ENCODE data around the gene CTSE.

The CTSE gene

DNA sequence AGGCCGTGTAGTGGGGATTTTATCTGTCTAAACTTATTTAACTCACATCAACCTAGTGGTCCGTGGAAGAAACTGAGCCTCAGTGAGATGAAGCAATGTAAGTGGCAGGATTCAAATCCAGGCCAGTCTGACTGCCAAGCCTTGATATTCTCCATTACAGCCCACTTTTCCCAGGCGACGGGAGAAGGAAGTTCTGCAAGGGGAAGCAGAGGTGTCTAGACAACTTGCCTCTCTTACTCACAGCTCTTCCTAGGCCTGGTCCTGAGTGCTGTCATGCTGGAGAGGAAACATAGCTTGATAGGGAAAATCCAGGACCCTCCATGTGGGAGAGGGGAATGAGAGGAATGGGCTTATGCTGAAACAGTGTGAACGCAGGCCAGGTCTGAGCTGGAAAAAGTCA, 9.1 kb downstream of the CTSE start:
- Histone ChIP-seq H3K36me3 (ENCODE audit: control insufficient read depth, insufficient read depth, low read length) (no peaks in the 10 kb centered on the region), H3K4me1 (ENCODE audit: control insufficient read depth, insufficient read depth, low read length) (0 out of 2 replicates have a peak, but pooled peaks cover 2% of the 10 kb centered on the region), H3K27ac (ENCODE audit: low read length) (no peak overlapping the region), H3K9me3 (ENCODE audit: control insufficient read depth, insufficient read depth, low read length) (no peaks in the 10 kb centered on the region), H3K27me3 (ENCODE audit: control insufficient read depth, insufficient read depth, low read length) (no peaks in the 10 kb centered on the region), H3K4me3 (ENCODE audit: low read length) (no peak overlapping the region)
- DNase-seq (ENCODE audit: low read depth, low spot score): no peak
- WGBS (ENCODE audit: insufficient coverage, insufficient read length): no CpG with 5 or more reads among the region's 5 CpGs

DNA sequence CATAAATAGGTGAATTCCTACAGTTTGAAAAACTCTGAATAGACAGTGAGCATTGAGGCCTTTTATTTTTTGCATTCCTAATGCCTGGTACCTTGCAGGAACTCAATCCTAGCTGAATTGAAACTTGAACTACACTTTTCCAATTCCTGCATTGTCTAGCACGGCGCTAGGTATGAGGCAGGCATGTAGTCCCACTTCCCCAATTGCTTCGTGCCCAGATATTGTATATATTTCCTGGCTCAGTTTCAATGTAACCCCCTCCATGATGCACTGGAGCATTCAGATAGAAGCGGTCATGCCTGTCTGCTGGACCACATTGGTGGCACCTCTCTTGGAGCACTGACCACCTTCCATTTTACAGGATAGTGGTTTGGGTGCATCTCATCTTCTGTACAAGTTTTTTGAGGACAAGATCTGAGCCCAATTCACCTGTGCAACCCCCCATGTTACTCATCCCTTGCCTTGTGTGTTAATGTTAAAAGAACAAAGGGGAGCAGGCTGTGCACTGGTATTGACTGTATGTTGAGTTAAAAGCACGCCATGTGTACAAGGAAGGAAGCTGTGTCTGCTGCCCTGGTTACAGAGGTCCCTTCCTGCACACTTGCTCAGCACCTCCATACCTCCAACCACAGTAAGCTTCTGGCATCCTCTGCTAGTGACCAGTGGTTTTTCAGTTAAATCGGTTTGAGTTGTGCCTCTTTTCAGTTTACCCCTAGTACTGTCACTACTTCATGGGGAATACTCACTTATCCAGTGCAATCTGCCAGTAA, 10.5 kb downstream of the CTSE start:
- no peak overlapping the region for H3K27ac ChIP-seq (ENCODE audit: low read length)
- no peak overlapping the region for H3K4me3 ChIP-seq (ENCODE audit: low read length)
- H3K4me1 ChIP-seq (ENCODE audit: control insufficient read depth, insufficient read depth, low read length): 0 out of 2 replicates have a peak, but pooled peaks cover 2% of the 10 kb centered on the region
- H3K36me3 ChIP-seq (ENCODE audit: control insufficient read depth, insufficient read depth, low read length): no peaks in the 10 kb centered on the region
- DNase-seq (ENCODE audit: low read depth, low spot score): no peak
- no CpG with 5 or more reads among the region's 6 CpGs for WGBS (ENCODE audit: insufficient coverage, insufficient read length)
- no peaks in the 10 kb centered on the region for H3K27me3 ChIP-seq (ENCODE audit: control insufficient read depth, insufficient read depth, low read length)
- H3K9me3 ChIP-seq (ENCODE audit: control insufficient read depth, insufficient read depth, low read length): no peaks in the 10 kb centered on the region

- Histone ChIP-seq H3K9me3 (ENCODE audit: control insufficient read depth, insufficient read depth, low read length) (no peaks in the 10 kb centered on the region), H3K36me3 (ENCODE audit: control insufficient read depth, insufficient read depth, low read length) (no peaks in the 10 kb centered on the region), H3K4me1 (ENCODE audit: control insufficient read depth, insufficient read depth, low read length) (0 out of 2 replicates have a peak, but pooled peaks cover 2% of the 10 kb centered on the region), H3K27ac (ENCODE audit: low read length) (no peak overlapping the region), H3K4me3 (ENCODE audit: low read length) (no peak overlapping the region), H3K27me3 (ENCODE audit: control insufficient read depth, insufficient read depth, low read length) (no peaks in the 10 kb centered on the region)
- no peak for DNase-seq (ENCODE audit: low read depth, low spot score)
- no CpG with 5 or more reads among the region's 17 CpGs for WGBS (ENCODE audit: insufficient coverage, insufficient read length)
Measured at GRCh38 chr1:206012086-206012859, 11.4 kb downstream of the CTSE start.

GRCh38 chr1:206011057-206011456, 12.6 kb downstream of the CTSE start:
- Histone ChIP-seq H3K9me3 (ENCODE audit: control insufficient read depth, insufficient read depth, low read length) (no peaks in the 10 kb centered on the region), H3K27ac (ENCODE audit: low read length) (no peak overlapping the region), H3K4me1 (ENCODE audit: control insufficient read depth, insufficient read depth, low read length) (0 out of 2 replicates have a peak, but pooled peaks cover 2% of the 10 kb centered on the region), H3K27me3 (ENCODE audit: control insufficient read depth, insufficient read depth, low read length) (no peaks in the 10 kb centered on the region), H3K4me3 (ENCODE audit: low read length) (no peak overlapping the region), H3K36me3 (ENCODE audit: control insufficient read depth, insufficient read depth, low read length) (no peaks in the 10 kb centered on the region)
- WGBS (ENCODE audit: insufficient coverage, insufficient read length): no CpG with 5 or more reads among the region's 8 CpGs
- no peak for DNase-seq (ENCODE audit: low read depth, low spot score)

- H3K36me3 ChIP-seq (ENCODE audit: control insufficient read depth, insufficient read depth, low read length): no peaks in the 10 kb centered on the region
- no CpG with 5 or more reads among the region's 5 CpGs for WGBS (ENCODE audit: insufficient coverage, insufficient read length)
- no peaks in the 10 kb centered on the region for H3K27me3 ChIP-seq (ENCODE audit: control insufficient read depth, insufficient read depth, low read length)
- 0 out of 2 replicates have a peak, but pooled peaks cover 2% of the 10 kb centered on the region for H3K4me1 ChIP-seq (ENCODE audit: control insufficient read depth, insufficient read depth, low read length)
- H3K4me3 ChIP-seq (ENCODE audit: low read length): no peak overlapping the region
- H3K9me3 ChIP-seq (ENCODE audit: control insufficient read depth, insufficient read depth, low read length): no peaks in the 10 kb centered on the region
- no peak for DNase-seq (ENCODE audit: low read depth, low spot score)
- H3K27ac ChIP-seq (ENCODE audit: low read length): no peak overlapping the region
Measured at GRCh38 chr1:206010060-206010459, 13.6 kb downstream of the CTSE start.

DNA sequence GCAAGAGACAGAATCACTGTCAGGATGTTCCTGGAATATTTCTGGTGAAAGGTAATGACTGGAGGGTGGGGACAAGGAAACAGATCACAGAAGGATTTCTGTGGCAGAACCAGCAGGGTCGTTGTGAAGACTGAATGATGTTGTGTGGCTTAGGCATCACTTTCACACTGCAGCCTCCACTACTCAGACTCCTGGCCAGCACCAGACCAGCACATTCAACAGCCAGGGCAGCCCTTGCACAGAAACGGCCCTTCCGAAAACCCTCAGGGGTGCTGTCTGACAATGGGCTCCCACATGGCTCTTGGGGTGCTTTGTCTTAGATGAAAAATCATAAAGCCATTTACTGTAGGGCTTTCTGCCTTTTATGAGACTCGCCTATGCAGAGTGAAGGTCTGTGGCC, 16.7 kb downstream of the CTSE start:
- H3K9me3 ChIP-seq (ENCODE audit: control insufficient read depth, insufficient read depth, low read length): no peaks in the 10 kb centered on the region
- H3K4me3 ChIP-seq (ENCODE audit: low read length): no peak overlapping the region
- H3K4me1 ChIP-seq (ENCODE audit: control insufficient read depth, insufficient read depth, low read length): no peaks in the 10 kb centered on the region
- no peaks in the 10 kb centered on the region for H3K36me3 ChIP-seq (ENCODE audit: control insufficient read depth, insufficient read depth, low read length)
- no peak overlapping the region for H3K27ac ChIP-seq (ENCODE audit: low read length)
- DNase-seq (ENCODE audit: low read depth, low spot score): no peak
- no peaks in the 10 kb centered on the region for H3K27me3 ChIP-seq (ENCODE audit: control insufficient read depth, insufficient read depth, low read length)
- no CpG with 5 or more reads among the region's 4 CpGs for WGBS (ENCODE audit: insufficient coverage, insufficient read length)

GRCh38 chr1:206005778-206006180, 17.9 kb downstream of the CTSE start:
- no CpG with 5 or more reads among the region's 8 CpGs for WGBS (ENCODE audit: insufficient coverage, insufficient read length)
- Histone ChIP-seq H3K36me3 (ENCODE audit: control insufficient read depth, insufficient read depth, low read length) (no peaks in the 10 kb centered on the region), H3K4me3 (ENCODE audit: low read length) (no peak overlapping the region), H3K27ac (ENCODE audit: low read length) (no peak overlapping the region), H3K27me3 (ENCODE audit: control insufficient read depth, insufficient read depth, low read length) (no peaks in the 10 kb centered on the region), H3K9me3 (ENCODE audit: control insufficient read depth, insufficient read depth, low read length) (no peaks in the 10 kb centered on the region), H3K4me1 (ENCODE audit: control insufficient read depth, insufficient read depth, low read length) (peaks cover 1% of the 10 kb centered on the region; the same call in 1 of the 2 replicates)
- DNase-seq (ENCODE audit: low read depth, low spot score): no peak

DNA sequence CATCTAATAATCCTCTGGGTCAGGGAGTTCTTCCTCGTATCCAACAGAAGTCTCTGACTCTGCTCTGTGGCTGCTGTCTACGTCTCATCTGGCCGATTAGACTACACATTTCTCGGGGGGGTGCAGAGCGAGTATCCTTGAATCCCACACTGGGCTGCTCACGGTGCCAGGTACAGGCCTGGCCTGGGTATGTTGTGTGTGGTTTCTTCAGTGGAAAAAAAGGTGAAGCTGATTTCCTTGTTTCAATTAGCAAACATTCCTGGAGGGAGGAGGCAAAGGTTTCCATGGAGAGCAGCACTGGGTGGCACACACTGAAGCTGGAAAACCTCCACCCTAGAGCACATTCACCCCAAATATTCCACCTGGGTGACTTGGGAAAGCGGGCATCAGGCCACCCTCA, 18.5 kb downstream of the CTSE start:
- Histone ChIP-seq H3K9me3 (ENCODE audit: control insufficient read depth, insufficient read depth, low read length) (no peaks in the 10 kb centered on the region), H3K27me3 (ENCODE audit: control insufficient read depth, insufficient read depth, low read length) (no peaks in the 10 kb centered on the region), H3K27ac (ENCODE audit: low read length) (no peak overlapping the region), H3K4me3 (ENCODE audit: low read length) (no peak overlapping the region), H3K36me3 (ENCODE audit: control insufficient read depth, insufficient read depth, low read length) (no peaks in the 10 kb centered on the region), H3K4me1 (ENCODE audit: control insufficient read depth, insufficient read depth, low read length) (peaks cover 1% of the 10 kb centered on the region; the same call in 1 of the 2 replicates)
- no peak for DNase-seq (ENCODE audit: low read depth, low spot score)
- no CpG with 5 or more reads among the region's 7 CpGs for WGBS (ENCODE audit: insufficient coverage, insufficient read length)

DNA sequence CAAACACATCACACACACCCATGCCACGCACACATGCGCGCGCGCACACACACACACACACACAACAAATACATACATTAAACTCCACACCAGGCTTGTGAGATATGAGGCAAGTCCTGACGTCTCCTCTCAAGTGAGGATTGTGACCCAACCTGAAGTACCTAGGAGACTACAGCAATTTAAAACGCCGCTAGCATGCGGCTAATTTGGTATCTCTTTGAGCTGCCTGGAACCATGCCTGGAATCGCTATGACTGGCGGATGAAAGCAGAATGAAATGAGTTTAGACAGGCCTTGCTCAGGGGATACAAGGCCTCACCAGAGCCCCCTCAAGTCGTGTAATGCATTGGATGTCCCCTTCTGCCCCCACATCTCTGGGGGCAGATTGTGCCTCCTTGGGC, 18.9 kb downstream of the CTSE start:
- WGBS (ENCODE audit: insufficient coverage, insufficient read length): 100% methylated on average over 5 of the region's 12 CpGs
- H3K4me1 ChIP-seq (ENCODE audit: control insufficient read depth, insufficient read depth, low read length): peaks cover 1% of the 10 kb centered on the region; the same call in 1 of the 2 replicates
- no peak for DNase-seq (ENCODE audit: low read depth, low spot score)

DNA sequence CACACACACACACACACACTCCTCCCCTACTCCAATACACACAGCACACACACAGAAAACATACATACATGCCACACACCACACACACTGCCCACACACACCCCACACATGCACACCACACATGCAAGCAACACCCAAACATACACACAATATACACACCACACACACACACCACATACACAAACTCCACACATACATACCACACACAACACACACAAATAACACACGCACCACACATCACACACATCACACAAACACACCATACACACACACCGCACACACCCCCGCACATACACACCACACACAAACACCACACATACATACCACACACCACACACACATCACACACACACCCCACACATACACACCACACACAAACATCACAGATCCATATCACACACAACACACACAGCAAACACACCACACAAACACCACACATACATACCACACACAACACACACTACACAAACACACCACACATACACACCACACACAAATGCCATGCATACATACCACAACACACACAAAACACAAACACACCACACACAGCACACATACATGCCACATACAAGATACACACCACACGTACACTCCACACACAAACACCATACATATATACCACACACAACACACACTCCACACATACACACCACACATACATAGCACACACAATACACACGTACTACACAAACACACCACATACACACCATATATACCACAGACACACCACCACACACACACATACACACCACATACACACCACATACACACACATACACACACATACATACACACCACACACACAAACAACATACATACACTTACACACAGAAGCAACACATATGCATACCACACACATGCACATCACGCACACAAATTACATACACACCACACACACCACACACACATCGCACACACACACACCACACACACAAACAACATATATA, 19.6 kb downstream of the CTSE start:
- no peaks in the 10 kb centered on the region for H3K36me3 ChIP-seq (ENCODE audit: control insufficient read depth, insufficient read depth, low read length)
- no peak overlapping the region for H3K4me3 ChIP-seq (ENCODE audit: low read length)
- no peaks in the 10 kb centered on the region for H3K9me3 ChIP-seq (ENCODE audit: control insufficient read depth, insufficient read depth, low read length)
- no peak for DNase-seq (ENCODE audit: low read depth, low spot score)
- H3K27ac ChIP-seq (ENCODE audit: low read length): no peak overlapping the region
- 100% methylated on average over 7 of the region's 7 CpGs for WGBS (ENCODE audit: insufficient coverage, insufficient read length)
- H3K4me1 ChIP-seq (ENCODE audit: control insufficient read depth, insufficient read depth, low read length): peaks cover 1% of the 10 kb centered on the region; the same call in 1 of the 2 replicates
- no peaks in the 10 kb centered on the region for H3K27me3 ChIP-seq (ENCODE audit: control insufficient read depth, insufficient read depth, low read length)

More for the DNA sequence above, 18.9 kb downstream of the CTSE start:
- Histone ChIP-seq H3K4me3 (ENCODE audit: low read length) (no peak overlapping the region), H3K36me3 (ENCODE audit: control insufficient read depth, insufficient read depth, low read length) (no peaks in the 10 kb centered on the region), H3K9me3 (ENCODE audit: control insufficient read depth, insufficient read depth, low read length) (no peaks in the 10 kb centered on the region), H3K27ac (ENCODE audit: low read length) (no peak overlapping the region), H3K27me3 (ENCODE audit: control insufficient read depth, insufficient read depth, low read length) (no peaks in the 10 kb centered on the region)
